Measurements from ENCODE around the gene IGF2BP2.

GRCh38 chr3:185737020-185737419 lies 87.8 kb downstream of the IGF2BP2 start:
- TF ChIP-seq TCF4 (CRISPR knock-in tag; IDR thresholded peaks at IDR 0.05; ENCODE audit: borderline replicate concordance) (no peak), ZFP30 (CRISPR knock-in tag; IDR thresholded peaks at IDR 0.05) (no peak), ESRRG (CRISPR knock-in tag; IDR thresholded peaks at IDR 0.05) (no peak), OSR1 (CRISPR knock-in tag; IDR thresholded peaks at IDR 0.05) (no peak), GLIS3 (CRISPR knock-in tag; IDR thresholded peaks at IDR 0.05) (no peak), ARNTL (CRISPR knock-in tag; IDR thresholded peaks at IDR 0.05; ENCODE audit: borderline replicate concordance, low read depth) (no peak), CSRNP3 (CRISPR knock-in tag; IDR thresholded peaks at IDR 0.05) (no peak), PATZ1 (CRISPR knock-in tag; IDR thresholded peaks at IDR 0.05; ENCODE audit: borderline replicate concordance) (no peak), ZFP3 (CRISPR knock-in tag; IDR thresholded peaks at IDR 0.05) (no peak), CREB5 (CRISPR knock-in tag; IDR thresholded peaks at IDR 0.05; ENCODE audit: low read depth) (no peak)

Data from SK-N-SH treated with all-trans-retinoic acid at 6 μM for 48 hours (cell line).